Measurements from ENCODE around the gene RUNX2.

Gene RUNX2

DNA sequence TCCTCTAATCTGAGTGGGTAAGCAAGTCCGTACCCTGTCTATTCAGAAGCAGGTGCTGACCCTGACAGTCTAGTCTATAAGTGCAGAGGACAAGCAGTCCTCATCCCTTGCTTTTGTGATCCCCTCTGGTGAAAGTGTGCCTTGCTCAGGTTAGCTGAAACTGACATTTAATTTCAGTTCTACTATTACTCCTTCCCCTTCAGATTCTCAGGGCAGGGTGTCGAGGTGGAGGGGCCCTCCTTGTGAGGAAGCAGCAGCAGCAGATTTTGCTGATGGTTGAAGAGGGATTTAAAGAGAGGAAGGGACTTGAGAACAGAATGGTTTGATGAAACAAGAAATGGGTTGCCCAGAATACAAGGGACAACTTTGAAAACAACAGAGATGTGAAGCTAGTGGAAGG, 378.2 kb downstream of the RUNX2 start:
- H3K27ac ChIP-seq = no peak overlapping the region
- no peak for DNase-seq (ENCODE audit: low read depth, low spot score)

DNA sequence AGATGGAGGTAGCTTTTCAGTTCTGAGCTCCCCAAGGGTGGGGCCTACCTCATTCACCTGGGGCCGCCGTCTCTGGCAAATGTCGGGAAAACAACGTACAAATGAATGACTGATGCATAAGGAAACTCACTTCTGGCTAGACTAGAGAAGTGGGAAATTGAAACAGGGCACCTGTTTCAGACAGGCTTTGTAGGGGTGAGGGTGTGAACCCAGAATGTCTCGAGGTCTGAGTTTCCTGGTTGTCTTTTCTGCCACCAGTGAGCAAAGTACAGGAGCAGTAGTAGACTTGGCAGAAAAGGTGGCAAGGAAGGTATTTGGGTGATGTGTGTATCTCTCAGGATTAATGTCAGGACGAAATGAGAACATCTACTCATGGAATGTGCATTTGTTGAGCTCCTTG, 379.0 kb downstream of the RUNX2 start:
- no peak for DNase-seq (ENCODE audit: low read depth, low spot score)
- no peak overlapping the region for H3K27ac ChIP-seq

DNA sequence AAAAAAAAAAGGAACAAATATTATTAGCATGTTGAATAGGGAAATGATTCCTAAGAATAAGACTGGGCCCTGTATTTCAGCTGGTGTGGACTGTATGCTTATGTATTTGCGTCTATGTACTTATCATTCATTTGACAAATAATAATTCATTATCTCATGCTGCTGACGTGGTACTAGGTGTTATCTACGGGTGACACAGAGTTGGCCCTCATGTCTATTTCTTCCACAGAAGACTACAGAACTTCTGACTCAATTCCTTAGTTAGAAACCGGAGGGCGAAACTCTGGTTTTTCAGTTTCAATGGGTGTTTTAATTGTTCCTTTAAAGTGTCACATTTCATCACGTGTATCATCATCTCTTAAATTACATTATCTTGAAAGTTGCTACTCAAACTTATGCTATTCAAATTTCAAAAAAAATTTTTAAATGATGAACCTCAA, 381.7 kb downstream of the RUNX2 start:
- H3K27ac ChIP-seq = no peak overlapping the region
- no peak for DNase-seq (ENCODE audit: low read depth, low spot score)

DNA sequence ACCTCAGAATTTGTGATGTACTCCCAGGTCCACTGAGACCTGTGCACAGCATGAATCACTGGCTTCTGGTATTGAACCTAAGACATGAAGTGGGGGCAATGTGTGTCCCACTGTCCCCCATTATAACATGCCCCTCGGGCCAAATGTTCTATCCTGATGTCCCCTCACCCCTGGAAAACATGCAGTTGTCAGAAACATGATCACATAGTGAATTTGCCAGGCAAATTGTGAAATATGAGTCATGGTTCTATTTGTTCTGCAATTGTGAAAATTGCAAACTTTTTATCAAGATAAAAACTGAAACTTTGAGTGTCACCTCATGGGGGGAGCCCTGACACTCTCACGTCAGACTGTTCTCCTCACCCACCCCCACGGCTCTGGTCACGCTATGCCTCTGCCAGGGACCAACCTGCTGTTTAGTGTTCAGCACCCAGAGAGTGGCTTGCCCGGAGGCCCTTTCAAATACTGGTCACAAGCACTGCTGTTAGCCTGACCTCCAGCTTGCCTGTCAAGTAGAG, 382.2 kb downstream of the RUNX2 start:
- DNase-seq (ENCODE audit: low read depth, low spot score) = no peak
- H3K27ac ChIP-seq = no peak overlapping the region

DNA sequence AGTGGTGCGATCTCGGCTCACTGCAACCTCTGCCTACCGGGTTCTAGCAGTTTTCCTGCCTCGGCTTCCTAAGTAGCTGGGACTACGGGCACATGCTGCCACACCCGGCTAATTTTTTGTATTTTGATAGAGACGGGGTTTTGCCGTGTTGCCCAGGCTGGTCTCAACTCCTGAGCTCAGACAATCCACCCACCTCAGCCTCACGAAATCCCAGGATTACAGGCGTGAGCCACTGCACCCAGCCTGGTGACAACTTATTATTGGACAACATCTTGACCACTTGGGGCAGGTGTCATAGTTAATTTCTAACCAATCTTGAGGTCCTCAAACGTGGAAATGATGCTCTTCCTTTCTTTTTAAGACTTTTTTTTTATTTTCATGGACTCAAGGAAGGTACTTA, 383.9 kb downstream of the RUNX2 start:
- DNase-seq (ENCODE audit: low read depth, low spot score) = no peak

DNA sequence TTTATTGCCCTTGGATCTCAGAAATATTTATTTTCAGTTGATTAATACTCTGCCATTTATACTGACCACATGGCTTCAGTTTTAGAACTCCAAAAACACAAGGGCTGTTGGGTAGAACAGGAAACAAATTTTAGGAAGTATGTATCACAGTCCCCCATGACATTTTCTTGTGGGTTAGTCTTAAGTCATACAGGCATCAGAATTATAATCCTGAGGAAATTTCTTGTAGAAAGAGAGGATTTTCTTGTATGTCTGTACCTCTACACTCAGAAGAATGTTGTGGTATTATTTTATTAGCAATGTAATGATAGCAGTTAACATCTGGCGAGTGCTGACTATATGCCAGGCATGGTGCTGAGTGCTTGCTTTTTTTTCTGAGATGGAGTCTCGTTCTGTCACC, 384.7 kb downstream of the RUNX2 start:
- H3K27ac ChIP-seq = no peak overlapping the region
- no peak for DNase-seq (ENCODE audit: low read depth, low spot score)

More for the DNA sequence above, 383.9 kb downstream of the RUNX2 start:
- no peak overlapping the region for H3K27ac ChIP-seq

Measured in epithelial cell of prostate (primary cell).